ENCODE measurements around the gene TMPRSS9. TPM values are rescaled to one million over a fixed set of nuclear protein-coding genes. Genes with fewer than 3 reads are reported as not detected.

Gene TMPRSS9
- polyA plus RNA-seq, 1 experiment: not detected

DNA sequence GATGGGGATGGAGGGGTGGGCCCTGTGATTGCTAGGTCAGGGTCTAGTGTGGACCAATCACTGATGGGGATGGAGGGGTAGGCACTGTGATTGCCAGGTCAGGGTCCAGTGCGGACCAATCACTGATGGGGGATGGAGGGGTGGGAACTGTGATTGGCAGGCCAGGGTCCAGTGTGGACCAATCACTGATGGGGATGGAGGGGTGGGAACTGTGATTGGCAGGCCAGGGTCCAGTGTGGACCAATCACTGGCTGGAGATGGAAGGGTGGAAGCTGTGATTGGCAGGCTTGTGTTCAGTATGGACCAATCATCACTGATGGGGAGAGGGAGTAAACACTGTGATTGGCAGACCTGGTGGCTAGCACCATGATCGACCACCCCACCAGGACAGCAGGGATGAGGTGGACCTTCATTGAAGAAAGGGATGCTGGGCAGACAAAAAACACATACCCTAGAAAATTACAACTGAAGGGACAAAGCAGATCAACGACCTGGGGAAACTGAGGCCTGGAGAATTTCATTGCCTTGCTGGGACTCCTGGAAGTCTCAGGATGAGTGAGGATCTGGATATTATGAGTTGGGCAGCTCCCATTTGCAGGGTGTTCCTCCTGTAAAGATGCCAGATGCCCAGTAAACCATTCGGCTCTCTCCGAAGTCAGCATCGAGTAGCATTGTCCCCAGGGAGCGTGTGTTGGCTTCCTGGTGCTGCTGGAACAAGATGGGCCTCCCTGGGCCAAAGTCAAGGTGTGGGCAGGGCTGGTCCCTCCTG lies 15.5 kb downstream of the TMPRSS9 start:
- H3K4me3 ChIP-seq (ENCODE audit: low read depth, low read length): no peak overlapping the region

DNA sequence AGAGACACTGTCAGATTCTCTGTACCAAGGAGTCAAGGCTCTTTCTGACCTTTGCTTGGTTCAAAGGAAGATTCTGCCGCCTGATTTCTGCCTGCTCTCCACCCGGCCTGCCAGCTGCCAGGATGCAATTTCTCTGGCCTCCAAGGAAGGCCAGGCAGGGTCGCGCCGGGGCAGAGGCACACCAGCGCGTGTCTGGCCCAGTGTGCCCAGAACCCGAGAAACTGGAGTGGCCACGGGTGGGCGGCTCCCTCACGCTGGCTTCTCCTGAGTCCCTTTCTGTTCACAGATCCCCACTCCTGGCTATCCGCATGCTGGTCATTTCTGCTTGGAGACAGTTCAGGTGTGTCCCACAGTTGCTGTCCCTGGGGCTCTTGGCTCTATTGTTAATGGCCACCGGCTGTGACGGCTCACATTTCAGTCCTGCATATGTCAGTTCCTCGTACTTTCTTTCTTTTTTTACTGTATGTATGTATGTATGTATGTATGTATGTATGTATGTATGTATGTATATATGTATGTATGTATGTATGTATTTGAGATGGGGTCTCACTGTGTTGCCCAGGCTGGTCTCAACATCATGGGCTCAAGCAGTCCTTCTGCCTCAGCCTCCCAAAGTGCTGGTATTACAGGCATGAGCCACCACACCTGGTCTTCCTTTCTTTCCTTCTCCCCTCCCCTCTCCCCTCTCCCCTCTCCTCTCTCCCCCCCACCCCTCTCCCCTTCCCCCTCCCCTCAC lies 16.9 kb downstream of the TMPRSS9 start:
- Histone ChIP-seq H3K4me3 (ENCODE audit: low read depth, low read length) (no peak overlapping the region), H3K36me3 (ENCODE audit: control insufficient read depth, insufficient read depth, low read length) (no peaks in the 10 kb centered on the region), H3K27me3 (ENCODE audit: control insufficient read depth, insufficient read depth, low read length) (no peaks in the 10 kb centered on the region)
- TF ChIP-seq, protein P1, sequence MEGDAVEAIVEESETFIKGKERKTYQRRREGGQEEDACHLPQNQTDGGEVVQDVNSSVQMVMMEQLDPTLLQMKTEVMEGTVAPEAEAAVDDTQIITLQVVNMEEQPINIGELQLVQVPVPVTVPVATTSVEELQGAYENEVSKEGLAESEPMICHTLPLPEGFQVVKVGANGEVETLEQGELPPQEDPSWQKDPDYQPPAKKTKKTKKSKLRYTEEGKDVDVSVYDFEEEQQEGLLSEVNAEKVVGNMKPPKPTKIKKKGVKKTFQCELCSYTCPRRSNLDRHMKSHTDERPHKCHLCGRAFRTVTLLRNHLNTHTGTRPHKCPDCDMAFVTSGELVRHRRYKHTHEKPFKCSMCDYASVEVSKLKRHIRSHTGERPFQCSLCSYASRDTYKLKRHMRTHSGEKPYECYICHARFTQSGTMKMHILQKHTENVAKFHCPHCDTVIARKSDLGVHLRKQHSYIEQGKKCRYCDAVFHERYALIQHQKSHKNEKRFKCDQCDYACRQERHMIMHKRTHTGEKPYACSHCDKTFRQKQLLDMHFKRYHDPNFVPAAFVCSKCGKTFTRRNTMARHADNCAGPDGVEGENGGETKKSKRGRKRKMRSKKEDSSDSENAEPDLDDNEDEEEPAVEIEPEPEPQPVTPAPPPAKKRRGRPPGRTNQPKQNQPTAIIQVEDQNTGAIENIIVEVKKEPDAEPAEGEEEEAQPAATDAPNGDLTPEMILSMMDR (IDR thresholded peaks at IDR 0.05; ENCODE audit: insufficient read depth, low read depth, low read length): no peak
- DNase-seq (ENCODE audit: low read depth): no peak
- CTCF ChIA-PET: no interaction called here
- POLR2A ChIA-PET: no interaction called here

More for the DNA sequence above, 15.5 kb downstream of the TMPRSS9 start:
- no peak for DNase-seq (ENCODE audit: low read depth)
- CTCF ChIA-PET: no interaction called here
- POLR2A ChIA-PET: no interaction called here
- H3K27me3 ChIP-seq (ENCODE audit: control insufficient read depth, insufficient read depth, low read length): no peaks in the 10 kb centered on the region
- TF ChIP-seq, protein P1 (IDR thresholded peaks at IDR 0.05; ENCODE audit: insufficient read depth, low read depth, low read length): no peak
- no peaks in the 10 kb centered on the region for H3K36me3 ChIP-seq (ENCODE audit: control insufficient read depth, insufficient read depth, low read length)

DNA sequence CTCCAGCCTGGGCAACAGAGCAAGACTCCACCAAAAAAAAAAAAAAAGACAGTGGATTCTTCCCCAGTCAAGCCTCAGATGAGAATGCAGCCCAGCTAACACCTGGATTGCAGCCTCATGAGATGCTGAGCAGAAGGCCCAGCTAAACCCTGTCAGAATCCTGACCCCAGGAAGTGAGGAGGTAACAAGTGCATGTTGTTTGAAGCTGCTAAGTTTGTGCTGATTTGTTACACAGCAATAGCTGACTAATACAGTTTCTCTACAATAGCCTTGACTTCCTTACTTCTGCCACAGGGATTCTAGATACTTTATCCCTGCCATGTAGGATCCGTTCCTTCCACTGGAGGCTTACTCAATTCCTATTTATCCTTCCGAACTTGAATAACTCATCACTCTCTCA lies 20.5 kb downstream of the TMPRSS9 start:
- no peak for DNase-seq (ENCODE audit: low read depth)
- ChIA-PET CTCF (interaction anchor here (0.6 to 1.3 kb wide), 5 partner anchors 10 to 257 kb away, joined by 3 to 4 read pairs (median 3); no protein-coding TSS in a partner anchor), POLR2A (no interaction called here)
- H3K4me3 ChIP-seq (ENCODE audit: low read depth, low read length): no peak overlapping the region
- TF ChIP-seq, protein P1 (IDR thresholded peaks at IDR 0.05; ENCODE audit: insufficient read depth, low read depth, low read length): no peak
- H3K27me3 ChIP-seq (ENCODE audit: control insufficient read depth, insufficient read depth, low read length): no peaks in the 10 kb centered on the region
- no peaks in the 10 kb centered on the region for H3K36me3 ChIP-seq (ENCODE audit: control insufficient read depth, insufficient read depth, low read length)

DNA sequence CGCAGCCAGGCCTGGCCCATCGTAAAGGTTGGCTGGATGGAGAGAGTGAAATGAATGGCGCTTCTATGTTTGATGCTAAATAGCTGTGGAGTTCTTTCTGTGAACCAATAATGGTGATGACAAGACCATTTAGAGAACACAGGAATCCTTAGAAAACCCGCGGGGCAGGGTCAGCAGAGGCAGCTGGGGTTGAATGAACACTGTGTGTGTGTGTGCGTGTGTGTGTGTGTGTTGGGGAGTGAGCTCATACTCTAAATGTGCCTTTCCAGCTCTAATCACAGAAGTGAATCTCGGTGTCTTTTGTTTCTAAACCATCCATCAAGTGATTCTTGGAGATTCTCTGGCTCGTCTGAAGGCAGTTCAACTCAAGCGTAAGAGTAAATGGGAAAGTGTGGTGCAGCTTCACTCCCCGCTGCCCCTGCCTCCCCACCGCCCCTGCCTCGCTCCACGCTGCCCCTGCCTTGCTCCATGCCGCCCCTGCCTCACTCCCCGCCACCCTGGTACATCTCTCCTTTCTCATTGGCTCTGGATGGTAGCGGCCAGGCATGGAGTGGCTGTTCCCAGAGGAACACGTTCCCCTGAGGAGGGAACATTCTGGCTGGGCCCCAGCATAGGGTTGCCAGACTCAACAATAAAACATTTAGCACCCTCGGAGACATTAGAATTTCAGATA lies 21.2 kb downstream of the TMPRSS9 start:
- CTCF ChIA-PET: interaction anchor here (0.6 to 1.3 kb wide), 3 partner anchors 11 to 256 kb away, joined by 3 read pairs; no protein-coding TSS in a partner anchor
- POLR2A ChIA-PET: no interaction called here
- no peak for DNase-seq (ENCODE audit: low read depth)

More for the DNA sequence above, 21.2 kb downstream of the TMPRSS9 start:
- no peaks in the 10 kb centered on the region for H3K36me3 ChIP-seq (ENCODE audit: control insufficient read depth, insufficient read depth, low read length)
- no peaks in the 10 kb centered on the region for H3K27me3 ChIP-seq (ENCODE audit: control insufficient read depth, insufficient read depth, low read length)
- H3K4me3 ChIP-seq (ENCODE audit: low read depth, low read length): no peak overlapping the region
- TF ChIP-seq, protein P1 (IDR thresholded peaks at IDR 0.05; ENCODE audit: insufficient read depth, low read depth, low read length): no peak

Data from BJ (cell line).